ENCODE results near the gene NKAP. TPM values are rescaled to one million over a fixed set of nuclear protein-coding genes. Genes with fewer than 3 reads are reported as not detected.

Gene NKAP
- total and polyA plus RNA-seq, 2 of the 13 experiments (the other 11 are each of a cell fraction or from before 2014, with no cell fraction given) = 3.6 to 6.1 TPM

DNA sequence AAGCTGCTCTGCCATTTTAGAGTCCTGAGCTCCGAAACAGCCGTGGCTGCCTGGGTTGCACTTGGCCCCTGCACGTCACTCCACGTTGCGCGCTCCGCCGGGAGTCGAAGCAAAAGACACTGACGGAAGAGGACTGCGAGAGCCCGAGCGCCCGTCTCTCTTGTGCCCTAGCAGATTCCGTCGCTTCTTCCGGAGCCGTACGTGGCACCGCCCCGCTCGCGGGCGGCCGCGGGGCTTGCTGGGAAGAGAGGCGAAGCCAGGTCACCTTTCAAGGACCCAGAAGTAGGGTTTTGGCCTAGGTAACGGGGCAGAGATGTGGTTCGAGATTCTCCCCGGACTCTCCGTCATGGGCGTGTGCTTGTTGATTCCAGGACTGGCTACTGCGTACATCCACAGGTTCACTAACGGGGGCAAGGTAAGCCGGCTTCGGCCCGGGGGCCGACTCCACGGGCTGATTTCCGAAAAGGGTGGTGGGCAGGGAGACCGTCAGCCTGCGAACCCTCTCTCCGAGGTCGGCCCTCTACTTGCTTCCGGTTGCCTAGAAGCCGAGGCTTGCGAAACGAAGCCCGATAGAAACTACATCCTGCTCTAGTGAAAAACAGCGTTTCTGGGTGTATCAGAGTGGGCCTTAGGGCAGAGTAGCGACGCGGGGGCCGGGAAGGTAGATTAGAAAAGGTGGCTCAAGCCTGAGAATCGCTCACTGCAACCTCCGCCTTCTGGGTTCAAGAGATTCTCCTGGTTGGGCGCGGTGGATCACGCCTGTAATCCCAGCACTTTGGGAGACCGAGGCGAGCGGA lies 71.8 kb downstream of the NKAP start, which contains the start of the genes NDUFA1 and RNF113A (continued):
- TF ChIP-seq, protein P1, sequence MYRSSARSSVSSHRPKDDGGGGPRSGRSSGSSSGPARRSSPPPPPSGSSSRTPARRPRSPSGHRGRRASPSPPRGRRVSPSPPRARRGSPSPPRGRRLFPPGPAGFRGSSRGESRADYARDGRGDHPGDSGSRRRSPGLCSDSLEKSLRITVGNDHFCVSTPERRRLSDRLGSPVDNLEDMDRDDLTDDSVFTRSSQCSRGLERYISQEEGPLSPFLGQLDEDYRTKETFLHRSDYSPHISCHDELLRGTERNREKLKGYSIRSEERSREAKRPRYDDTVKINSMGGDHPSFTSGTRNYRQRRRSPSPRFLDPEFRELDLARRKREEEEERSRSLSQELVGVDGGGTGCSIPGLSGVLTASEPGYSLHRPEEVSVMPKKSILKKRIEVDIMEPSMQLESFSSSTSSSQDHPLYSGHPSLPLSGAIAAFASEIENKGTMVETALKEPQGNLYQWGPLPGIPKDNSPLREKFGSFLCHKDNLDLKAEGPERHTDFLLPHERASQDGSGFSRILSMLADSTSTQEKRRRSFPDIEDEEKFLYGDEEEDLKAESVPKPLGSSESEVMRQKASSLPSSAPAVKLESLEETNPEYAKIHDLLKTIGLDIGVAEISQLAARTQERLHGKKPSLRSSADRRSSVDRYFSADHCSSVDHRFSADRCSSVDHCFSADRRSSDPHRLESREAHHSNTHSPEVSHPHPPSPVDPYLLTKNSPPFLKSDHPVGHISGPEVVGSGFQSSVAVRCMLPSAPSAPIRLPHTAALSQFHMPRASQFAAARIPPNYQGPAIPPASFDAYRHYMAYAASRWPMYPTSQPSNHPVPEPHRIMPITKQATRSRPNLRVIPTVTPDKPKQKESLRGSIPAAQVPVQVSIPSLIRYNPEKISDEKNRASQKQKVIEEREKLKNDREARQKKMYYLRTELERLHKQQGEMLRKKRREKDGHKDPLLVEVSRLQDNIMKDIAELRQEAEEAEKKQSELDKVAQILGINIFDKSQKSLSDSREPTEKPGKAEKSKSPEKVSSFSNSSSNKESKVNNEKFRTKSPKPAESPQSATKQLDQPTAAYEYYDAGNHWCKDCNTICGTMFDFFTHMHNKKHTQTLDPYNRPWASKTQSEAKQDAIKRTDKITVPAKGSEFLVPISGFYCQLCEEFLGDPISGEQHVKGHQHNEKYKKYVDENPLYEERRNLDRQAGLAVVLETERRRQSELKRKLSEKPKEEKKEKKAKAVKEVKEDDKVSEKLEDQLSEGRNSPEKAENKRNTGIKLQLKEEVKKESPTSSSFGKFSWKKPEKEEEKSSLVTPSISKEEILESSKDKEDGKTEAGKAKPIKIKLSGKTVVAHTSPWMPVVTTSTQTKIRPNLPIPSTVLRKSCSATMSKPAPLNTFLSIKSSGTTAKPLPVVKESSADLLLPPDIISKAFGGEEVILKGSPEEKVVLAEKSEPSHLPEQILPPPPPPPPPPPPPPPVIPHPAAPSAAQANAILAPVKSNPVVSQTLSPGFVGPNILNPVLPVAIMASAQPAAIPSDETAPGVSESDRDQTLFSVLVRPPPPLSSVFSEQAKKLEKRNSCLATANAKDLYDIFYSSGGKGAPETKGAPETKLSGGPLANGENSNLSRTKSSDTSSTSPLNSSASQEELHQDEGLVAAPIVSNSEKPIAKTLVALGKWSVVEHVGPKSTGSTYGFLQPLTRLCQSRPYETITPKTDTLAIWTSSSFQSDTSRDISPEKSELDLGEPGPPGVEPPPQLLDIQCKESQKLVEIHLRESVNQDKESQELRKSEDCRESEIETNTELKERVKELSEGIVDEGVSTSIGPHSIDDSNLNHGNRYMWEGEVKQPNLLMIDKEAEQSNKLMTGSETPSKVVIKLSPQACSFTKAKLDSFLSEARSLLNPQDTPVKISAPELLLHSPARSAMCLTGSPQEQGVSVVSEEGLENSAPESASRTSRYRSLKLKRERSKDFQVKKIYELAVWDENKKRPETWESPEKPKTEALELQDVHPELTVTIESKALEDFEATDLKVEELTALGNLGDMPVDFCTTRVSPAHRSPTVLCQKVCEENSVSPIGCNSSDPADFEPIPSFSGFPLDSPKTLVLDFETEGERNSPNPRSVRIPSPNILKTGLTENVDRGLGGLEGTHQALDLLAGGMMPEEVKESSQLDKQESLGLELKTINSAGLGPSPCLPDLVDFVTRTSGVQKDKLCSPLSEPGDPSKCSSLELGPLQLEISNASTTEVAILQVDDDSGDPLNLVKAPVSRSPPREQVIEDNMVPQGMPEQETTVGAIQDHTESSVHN (CRISPR knock-in tag; IDR thresholded peaks at IDR 0.05) = no peak
- TF ChIP-seq REL (CRISPR knock-in tag; conservative IDR thresholded peaks at IDR 0.05) (no peak), ZNF790 (CRISPR knock-in tag; IDR thresholded peaks at IDR 0.05; ENCODE audit: borderline replicate concordance) (no peak), SRSF4 (IDR thresholded peaks at IDR 0.05; ENCODE audit: low read depth, low read length, poor library complexity, severe bottlenecking) (no peak), GATA4 (IDR thresholded peaks at IDR 0.05; ENCODE audit: borderline replicate concordance, low read depth) (no peak), FOXP1 (IDR thresholded peaks at IDR 0.05) (no peak), FOXP1 (CRISPR knock-in tag; IDR thresholded peaks at IDR 0.05) (no peak), PHF21A (CRISPR knock-in tag; IDR thresholded peaks at IDR 0.05) (peak; percentile 46), ZNF652 (CRISPR knock-in tag; IDR thresholded peaks at IDR 0.05; ENCODE audit: borderline replicate concordance, low read depth) (no peak), ZNF776 (CRISPR knock-in tag; IDR thresholded peaks at IDR 0.05) (peak; percentile 14; the same call in 1 of the 2 replicates), IRX3 (CRISPR knock-in tag; IDR thresholded peaks at IDR 0.05; ENCODE audit: borderline replicate concordance, low read depth) (0 out of 2 replicates have a peak, but pooled peaks have one; percentile 43), ZNF282 (IDR thresholded peaks at IDR 0.05; ENCODE audit: partially characterized antibody) (no peak), ZNF24 (IDR thresholded peaks at IDR 0.05) (no peak)
- TF ChIP-seq, protein P2, sequence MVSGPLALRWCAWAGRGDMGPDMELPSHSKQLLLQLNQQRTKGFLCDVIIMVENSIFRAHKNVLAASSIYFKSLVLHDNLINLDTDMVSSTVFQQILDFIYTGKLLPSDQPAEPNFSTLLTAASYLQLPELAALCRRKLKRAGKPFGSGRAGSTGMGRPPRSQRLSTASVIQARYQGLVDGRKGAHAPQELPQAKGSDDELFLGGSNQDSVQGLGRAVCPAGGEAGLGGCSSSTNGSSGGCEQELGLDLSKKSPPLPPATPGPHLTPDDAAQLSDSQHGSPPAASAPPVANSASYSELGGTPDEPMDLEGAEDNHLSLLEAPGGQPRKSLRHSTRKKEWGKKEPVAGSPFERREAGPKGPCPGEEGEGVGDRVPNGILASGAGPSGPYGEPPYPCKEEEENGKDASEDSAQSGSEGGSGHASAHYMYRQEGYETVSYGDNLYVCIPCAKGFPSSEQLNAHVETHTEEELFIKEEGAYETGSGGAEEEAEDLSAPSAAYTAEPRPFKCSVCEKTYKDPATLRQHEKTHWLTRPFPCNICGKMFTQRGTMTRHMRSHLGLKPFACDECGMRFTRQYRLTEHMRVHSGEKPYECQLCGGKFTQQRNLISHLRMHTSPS (CRISPR knock-in tag; IDR thresholded peaks at IDR 0.05; ENCODE audit: low read depth) = 0 out of 2 replicates have a peak, but pooled peaks have one; percentile 30
- TF ChIP-seq, protein P3, sequence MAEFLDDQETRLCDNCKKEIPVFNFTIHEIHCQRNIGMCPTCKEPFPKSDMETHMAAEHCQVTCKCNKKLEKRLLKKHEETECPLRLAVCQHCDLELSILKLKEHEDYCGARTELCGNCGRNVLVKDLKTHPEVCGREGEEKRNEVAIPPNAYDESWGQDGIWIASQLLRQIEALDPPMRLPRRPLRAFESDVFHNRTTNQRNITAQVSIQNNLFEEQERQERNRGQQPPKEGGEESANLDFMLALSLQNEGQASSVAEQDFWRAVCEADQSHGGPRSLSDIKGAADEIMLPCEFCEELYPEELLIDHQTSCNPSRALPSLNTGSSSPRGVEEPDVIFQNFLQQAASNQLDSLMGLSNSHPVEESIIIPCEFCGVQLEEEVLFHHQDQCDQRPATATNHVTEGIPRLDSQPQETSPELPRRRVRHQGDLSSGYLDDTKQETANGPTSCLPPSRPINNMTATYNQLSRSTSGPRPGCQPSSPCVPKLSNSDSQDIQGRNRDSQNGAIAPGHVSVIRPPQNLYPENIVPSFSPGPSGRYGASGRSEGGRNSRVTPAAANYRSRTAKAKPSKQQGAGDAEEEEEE (CRISPR knock-in tag; IDR thresholded peaks at IDR 0.05; ENCODE audit: borderline replicate concordance) = 0 out of 2 replicates have a peak, but pooled peaks have one; percentile 16
- TF ChIP-seq, protein P4, sequence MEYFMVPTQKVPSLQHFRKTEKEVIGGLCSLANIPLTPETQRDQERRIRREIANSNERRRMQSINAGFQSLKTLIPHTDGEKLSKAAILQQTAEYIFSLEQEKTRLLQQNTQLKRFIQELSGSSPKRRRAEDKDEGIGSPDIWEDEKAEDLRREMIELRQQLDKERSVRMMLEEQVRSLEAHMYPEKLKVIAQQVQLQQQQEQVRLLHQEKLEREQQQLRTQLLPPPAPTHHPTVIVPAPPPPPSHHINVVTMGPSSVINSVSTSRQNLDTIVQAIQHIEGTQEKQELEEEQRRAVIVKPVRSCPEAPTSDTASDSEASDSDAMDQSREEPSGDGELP (IDR thresholded peaks at IDR 0.05; ENCODE audit: borderline replicate concordance, low read depth) = no peak

Measured in HepG2 (cell line).